NCI-H69 (cell line): ENCODE results near the gene FHAD1.

Source experiments
- DNase-seq: peaks from one replicate; lab custom pipeline; 2025; lab: John Stamatoyannopoulos, UW

The FHAD1 gene

GRCh38 chr1:15218287-15219279 is 28.4 kb upstream of the FHAD1 start:
- no peak for DNase-seq

GRCh38 chr1:15219280-15220023 is 27.6 kb upstream of the FHAD1 start:
- no peak for DNase-seq

DNA sequence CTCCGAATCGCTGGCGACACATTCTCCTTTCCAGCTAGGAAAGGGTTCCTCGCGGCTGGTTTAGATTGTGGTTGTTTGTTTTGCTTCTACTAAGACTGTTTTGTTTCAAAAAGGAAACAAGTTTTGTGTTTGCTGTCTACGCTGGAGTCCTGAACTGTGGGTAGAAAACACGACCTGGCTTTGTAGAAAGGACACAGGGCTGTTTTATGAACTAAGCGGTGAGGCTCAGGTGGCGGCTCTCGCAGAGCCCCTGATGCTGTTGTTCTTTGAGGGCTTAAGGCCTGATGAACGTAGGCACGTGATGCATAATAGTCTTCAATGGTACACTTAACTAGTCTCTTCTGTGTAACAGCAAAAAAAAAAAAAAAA is 27.0 kb upstream of the FHAD1 start:
- no peak for DNase-seq

- no peak for DNase-seq
Measured at GRCh38 chr1:15220825-15221431, 26.1 kb upstream of the FHAD1 start.

DNA sequence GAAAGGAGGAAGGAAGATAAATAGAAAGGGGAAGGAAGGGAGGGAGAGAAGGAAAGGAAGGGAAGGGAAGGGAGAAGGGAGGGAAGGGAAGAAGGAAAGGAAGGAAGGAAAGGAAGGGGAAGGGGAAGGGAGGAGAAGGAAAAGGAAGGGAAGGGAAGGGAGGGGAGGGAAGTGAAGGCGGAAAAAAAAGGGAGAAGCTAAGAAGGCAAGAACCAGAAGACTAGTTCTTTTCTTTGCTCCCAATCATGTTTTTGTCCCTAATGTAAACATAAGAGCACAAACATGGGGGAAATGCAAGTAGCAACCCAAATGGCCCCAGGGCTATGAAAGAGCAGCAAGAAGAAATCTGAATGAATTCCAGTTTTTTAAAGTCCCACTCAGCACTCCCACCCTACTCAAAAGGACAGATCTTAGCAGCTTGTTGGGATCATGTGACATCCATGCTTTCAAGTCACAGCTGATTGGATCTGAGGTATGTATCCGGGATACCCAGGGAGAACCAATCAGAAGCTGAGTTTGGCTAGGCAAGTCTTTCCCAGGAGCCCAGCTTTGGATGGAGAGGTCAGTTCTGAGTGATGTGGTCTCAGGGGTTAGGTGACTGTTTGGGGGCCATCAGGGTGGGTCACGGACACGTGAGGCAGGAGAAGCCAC is 24.2 kb upstream of the FHAD1 start:
- no peak for DNase-seq

- no peak for DNase-seq
Measured at GRCh38 chr1:15224259-15224869, 22.7 kb upstream of the FHAD1 start.

- DNase-seq, result no peak
Measured at GRCh38 chr1:15224974-15225373, 22.0 kb upstream of the FHAD1 start.

DNA sequence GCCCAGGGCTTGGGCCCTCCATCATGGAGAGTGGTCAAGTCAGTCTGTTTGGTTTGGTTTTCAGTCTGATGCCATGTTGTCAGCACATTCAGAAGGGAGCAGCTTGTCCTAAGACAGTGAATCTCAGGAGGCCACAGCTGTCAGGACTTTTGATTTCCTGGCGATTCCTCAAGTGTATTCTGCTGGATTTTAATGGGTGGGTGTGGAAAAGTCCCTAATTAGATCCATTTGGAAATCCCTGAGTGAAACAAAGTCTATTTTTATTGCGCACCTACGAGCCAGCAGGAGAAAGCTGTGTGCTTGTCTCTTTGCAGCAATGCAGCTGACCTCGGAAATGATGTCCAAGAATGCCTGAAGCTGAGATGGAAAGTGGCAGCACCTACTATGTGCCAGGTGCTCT is 21.6 kb upstream of the FHAD1 start:
- DNase-seq, result peak; percentile 41

GRCh38 chr1:15226388-15227255 is 20.4 kb upstream of the FHAD1 start:
- no peak for DNase-seq

GRCh38 chr1:15229707-15230131 is 17.3 kb upstream of the FHAD1 start:
- DNase-seq, result no peak

DNA sequence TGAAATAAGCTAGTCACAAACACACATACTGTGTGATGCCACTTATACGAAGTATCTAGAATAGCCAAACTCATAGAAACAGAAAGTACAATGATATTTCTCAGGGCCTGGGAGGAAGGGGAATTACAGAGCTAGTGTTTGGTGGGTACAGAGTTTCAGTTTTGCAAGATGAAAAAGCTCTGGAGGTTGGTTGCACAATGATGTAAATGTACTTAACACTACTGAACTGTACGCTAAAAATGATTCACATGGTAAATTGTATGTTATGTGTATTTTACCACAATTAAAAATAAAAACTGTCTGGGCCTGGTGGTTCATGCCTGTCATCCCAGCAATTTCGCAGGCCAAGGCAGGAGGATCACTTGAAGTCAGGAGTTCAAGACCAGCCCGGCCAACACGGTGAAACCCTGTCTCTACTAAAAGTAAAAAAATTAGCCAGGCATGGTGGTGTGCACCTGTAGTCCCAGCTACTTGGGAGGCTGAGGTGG is 15.3 kb upstream of the FHAD1 start:
- DNase-seq, result no peak

DNA sequence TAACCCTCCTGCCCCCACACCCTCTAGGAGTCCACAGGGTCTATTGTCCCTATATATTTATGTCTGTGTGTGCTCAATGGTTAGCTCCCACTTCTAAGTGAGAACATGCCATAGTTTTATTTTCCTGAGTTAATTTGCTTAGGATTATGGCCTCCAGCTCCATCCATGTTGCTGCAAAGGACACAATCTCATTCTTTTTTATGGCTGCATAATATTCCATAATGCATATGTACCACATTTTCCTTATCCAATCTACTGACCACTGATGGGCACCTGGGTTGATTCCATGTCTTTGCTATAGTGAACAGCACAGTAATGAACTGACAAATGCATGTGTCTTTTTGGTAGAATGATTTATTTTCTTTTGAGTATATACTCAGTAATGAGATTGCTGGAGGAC is 13.3 kb upstream of the FHAD1 start:
- no peak for DNase-seq

GRCh38 chr1:15236321-15236721 is 10.7 kb upstream of the FHAD1 start:
- DNase-seq, result no peak

- no peak for DNase-seq
Measured at GRCh38 chr1:15236746-15237145, 10.3 kb upstream of the FHAD1 start.

DNA sequence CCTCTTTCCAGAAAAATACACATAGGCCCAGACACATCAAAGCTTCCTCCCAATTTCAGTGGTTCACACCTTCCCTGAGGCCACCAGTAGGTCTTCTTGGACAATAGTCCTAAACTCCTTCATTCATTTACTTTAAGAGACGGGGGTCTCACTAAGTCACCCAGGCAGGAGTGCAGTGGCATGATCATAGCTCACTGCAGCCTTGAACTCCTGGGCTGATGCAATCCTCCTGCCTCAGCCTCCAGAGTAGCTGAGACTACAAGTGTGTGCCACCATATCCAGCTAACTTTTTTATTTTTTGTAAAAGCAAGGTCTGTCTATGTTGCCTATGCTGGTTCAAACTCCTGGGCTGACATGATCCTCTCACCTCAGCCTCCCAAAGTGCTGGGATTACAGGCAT is 8.2 kb upstream of the FHAD1 start:
- DNase-seq, result no peak

- DNase-seq, result no peak
Measured at GRCh38 chr1:15242766-15243165, 4.3 kb upstream of the FHAD1 start.

- DNase-seq, result no peak
Measured at GRCh38 chr1:15243275-15244043, 3.6 kb upstream of the FHAD1 start.

DNA sequence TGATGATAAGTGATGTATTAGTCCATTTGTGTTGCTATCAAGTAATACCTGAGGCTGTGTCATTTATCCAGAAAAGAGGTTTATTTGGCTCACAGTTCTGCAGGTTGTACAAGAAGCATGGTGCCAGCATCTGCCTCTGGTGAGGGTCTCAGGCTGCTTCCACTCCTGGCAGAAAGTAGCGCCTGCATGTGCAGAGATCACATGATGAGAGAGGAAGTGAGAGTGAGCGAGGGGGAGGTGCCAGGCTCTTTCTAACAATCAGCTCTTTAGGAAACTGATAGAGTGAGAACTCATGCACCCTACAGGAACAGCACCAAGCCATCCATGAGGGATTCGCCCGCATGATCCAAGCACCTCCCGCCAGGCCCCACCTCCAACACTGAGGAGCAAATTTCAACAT is 2.2 kb upstream of the FHAD1 start:
- DNase-seq, result no peak

DNA sequence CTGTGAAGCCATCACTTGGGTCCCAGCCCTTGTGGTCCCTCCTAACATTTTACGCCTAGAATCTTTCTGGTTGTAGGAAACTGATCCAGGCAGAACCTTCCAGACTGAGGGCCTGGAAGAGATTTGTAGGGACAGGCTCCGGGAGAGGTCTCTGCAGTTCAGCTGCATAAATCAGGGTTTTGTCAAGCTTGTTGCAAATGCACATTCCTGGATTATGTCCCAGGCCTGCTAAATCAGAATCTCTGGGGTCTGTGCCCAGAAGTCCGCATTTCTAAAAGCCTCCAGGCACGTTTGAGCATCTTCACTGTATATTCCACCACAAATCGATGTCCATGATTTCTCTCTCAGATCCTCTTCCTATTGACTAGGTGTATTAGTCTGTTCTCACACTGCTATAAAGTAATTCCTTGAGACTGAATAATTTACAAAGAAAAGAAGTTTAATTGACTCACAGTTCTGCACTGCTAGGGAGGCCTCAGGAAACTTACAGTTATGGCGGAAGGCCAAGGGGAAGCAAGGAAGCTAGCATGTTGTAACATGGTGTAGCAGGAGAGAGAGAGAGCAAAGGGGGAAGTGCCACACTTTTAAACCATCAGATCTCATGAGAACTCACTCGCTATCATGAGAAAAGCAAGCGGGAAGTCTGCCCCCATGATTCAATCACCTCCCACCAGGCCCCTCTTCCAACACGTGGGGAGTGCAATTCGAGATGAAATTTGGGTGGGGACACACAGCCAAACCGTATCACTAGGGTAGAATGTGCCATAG is 1.2 kb upstream of the FHAD1 start:
- no peak for DNase-seq
